Gastrocnemius medialis (tissue), 4 donors: Measurements from ENCODE around the gene VIM.

Source experiments
- CTCF ChIP-seq, 5 experiments: fragments of 450-650 bp in 3 of 5; fragments of 200-600 bp in 2 of 5; sonication (generic) in 2 of 5; IDR thresholded peaks in 4 of 5; conservative IDR thresholded peaks in 1 of 5; 1 replicate in 4 of 5; 2 replicates in 1 of 5; pipeline ENCODE4 v1.5.1; 2016 to 2019; ENCODE audit warnings: antibody characterized with exemption in 5 of 5, mild to moderate bottlenecking in 3 of 5, moderate library complexity in 3 of 5
- POLR2A ChIP-seq, 2 donors: fragments of 450-650 bp; IDR thresholded peaks; one replicate each; pipeline ENCODE4 v1.6.1; 2017; ENCODE audit warnings: antibody characterized with exemption in 2 of 2, mild to moderate bottlenecking in 2 of 2, moderate library complexity in 2 of 2

- no peak for TF ChIP-seq POLR2A (IDR thresholded peaks at IDR 0.05)
- TF ChIP-seq CTCF (IDR thresholded peaks at IDR 0.05 in 4 of 5, conservative IDR thresholded peaks at IDR 0.05 in 1 of 5): no peak
These were observed 5.7 kb upstream of the VIM start for GRCh38 chr10:17222329-17222728.
